ENCODE data around the gene OR4D9. TPM values are rescaled to one million over a fixed set of nuclear protein-coding genes. Genes with fewer than 3 reads are reported as not detected.

OR4D9 gene
- total RNA-seq, 1 experiment from 2014 or later = not detected

DNA sequence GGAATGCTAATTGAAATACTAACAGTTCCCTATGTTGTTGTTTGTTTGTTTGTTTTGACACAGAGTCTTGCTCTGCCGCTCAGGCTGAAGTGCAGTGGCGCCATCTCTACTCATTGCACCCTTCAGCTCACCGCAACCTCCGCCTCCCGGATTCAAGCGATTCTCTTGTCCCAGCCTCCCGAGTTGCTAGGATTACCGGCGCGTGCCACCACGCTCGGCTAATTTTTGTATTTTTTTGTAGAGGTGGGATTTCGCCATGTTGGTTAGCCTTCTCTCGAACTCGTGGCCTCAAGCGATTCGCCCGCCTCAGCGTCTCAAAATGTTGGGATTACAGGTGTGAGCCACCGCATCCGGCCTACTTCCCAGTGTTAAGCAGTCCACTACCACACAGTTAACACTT is 42.0 kb downstream of the OR4D9 start:
- in situ Hi-C loops (cut with HindIII; ENCODE audit: low pct_unique_long_range_greater_than_20kb, low sequenced_read_pairs) = no loop called here
- no TSS peak for BruUV-seq (replicated peaks)
- ChIA-PET POLR2A (no interaction called here), CTCF (no interaction called here)
- Histone ChIP-seq H3K9me3 (ENCODE audit: control insufficient read depth, insufficient read depth, low read depth, low read length) (no peaks in the 10 kb centered on the region), H3K36me3 (ENCODE audit: control insufficient read depth, insufficient read depth, low read length) (no peaks in the 10 kb centered on the region), H3K27ac (ENCODE audit: low read length) (no peak overlapping the region), H3K4me1 (ENCODE audit: control insufficient read depth, insufficient read depth, low read length) (peaks cover 15% of the 10 kb centered on the region), H3K27me3 (ENCODE audit: control insufficient read depth, insufficient read depth, low read length) (no peaks in the 10 kb centered on the region), H3K4me3 (ENCODE audit: low read depth in 2 of 2, low read length in 2 of 2) (no peak overlapping the region)
- TF ChIP-seq POLR2AphosphoS5 (IDR thresholded peaks at IDR 0.05; ENCODE audit: low read depth, low read length) (no peak), TCF7L2 (IDR thresholded peaks at IDR 0.05; ENCODE audit: low read depth, low read length) (no peak)
- DNase-seq (ENCODE audit: low read depth, low spot score) (no peak), ATAC-seq (no peak)
- intact Hi-C loops (cut with micrococcal nuclease; ENCODE audit: unreplicated experiment) = loop anchor here (5.0 to 10.0 kb wide), 2 partner anchors 114 to 221 kb away; partner anchors contain the start of gene PATL1

- ATAC-seq = no peak
- H3K36me3 ChIP-seq (ENCODE audit: control insufficient read depth, insufficient read depth, low read length) = no peaks in the 10 kb centered on the region
- no peak for DNase-seq (ENCODE audit: low read depth, low spot score)
- no TSS peak for BruUV-seq (replicated peaks)
- in situ Hi-C loops (cut with HindIII; ENCODE audit: low pct_unique_long_range_greater_than_20kb, low sequenced_read_pairs) = no loop called here
- H3K4me3 ChIP-seq (ENCODE audit: low read depth in 2 of 2, low read length in 2 of 2) = peak overlapping the region; percentile 65 to 96
- POLR2A ChIA-PET = interaction anchor here (0.5 kb wide), 1 partner anchor 50 kb away, joined by 6 read pairs; no protein-coding TSS in a partner anchor
- CTCF ChIA-PET = interaction anchor here (1.0 kb wide), 1 partner anchor 18 kb away, joined by 3 read pairs; no protein-coding TSS in a partner anchor
- peaks cover 8% of the 10 kb centered on the region; the same call in 1 of the 2 replicates for H3K4me1 ChIP-seq (ENCODE audit: control insufficient read depth, insufficient read depth, low read length)
- no peaks in the 10 kb centered on the region for H3K9me3 ChIP-seq (ENCODE audit: control insufficient read depth, insufficient read depth, low read depth, low read length)
- peak overlapping the region; percentile 77 for H3K27ac ChIP-seq (ENCODE audit: low read length)
- TF ChIP-seq TCF7L2 (IDR thresholded peaks at IDR 0.05; ENCODE audit: low read depth, low read length) = no peak
- no peak for TF ChIP-seq POLR2AphosphoS5 (IDR thresholded peaks at IDR 0.05; ENCODE audit: low read depth, low read length)
- TF ChIP-seq, protein P1, sequence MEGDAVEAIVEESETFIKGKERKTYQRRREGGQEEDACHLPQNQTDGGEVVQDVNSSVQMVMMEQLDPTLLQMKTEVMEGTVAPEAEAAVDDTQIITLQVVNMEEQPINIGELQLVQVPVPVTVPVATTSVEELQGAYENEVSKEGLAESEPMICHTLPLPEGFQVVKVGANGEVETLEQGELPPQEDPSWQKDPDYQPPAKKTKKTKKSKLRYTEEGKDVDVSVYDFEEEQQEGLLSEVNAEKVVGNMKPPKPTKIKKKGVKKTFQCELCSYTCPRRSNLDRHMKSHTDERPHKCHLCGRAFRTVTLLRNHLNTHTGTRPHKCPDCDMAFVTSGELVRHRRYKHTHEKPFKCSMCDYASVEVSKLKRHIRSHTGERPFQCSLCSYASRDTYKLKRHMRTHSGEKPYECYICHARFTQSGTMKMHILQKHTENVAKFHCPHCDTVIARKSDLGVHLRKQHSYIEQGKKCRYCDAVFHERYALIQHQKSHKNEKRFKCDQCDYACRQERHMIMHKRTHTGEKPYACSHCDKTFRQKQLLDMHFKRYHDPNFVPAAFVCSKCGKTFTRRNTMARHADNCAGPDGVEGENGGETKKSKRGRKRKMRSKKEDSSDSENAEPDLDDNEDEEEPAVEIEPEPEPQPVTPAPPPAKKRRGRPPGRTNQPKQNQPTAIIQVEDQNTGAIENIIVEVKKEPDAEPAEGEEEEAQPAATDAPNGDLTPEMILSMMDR (IDR thresholded peaks at IDR 0.05) = no peak
- TF ChIP-seq SIN3A (IDR thresholded peaks at IDR 0.05; ENCODE audit: borderline replicate concordance, insufficient read depth, low read depth, low read length) = no peak
- no peaks in the 10 kb centered on the region for H3K27me3 ChIP-seq (ENCODE audit: control insufficient read depth, insufficient read depth, low read length)
- intact Hi-C loops (cut with micrococcal nuclease; ENCODE audit: unreplicated experiment) = loop anchor here (10.0 kb wide), 1 partner anchor 219 kb away; no protein-coding TSS in a partner anchor
These were observed 44.3 kb downstream of the OR4D9 start for GRCh38 chr11:59555601-59556114.

DNA sequence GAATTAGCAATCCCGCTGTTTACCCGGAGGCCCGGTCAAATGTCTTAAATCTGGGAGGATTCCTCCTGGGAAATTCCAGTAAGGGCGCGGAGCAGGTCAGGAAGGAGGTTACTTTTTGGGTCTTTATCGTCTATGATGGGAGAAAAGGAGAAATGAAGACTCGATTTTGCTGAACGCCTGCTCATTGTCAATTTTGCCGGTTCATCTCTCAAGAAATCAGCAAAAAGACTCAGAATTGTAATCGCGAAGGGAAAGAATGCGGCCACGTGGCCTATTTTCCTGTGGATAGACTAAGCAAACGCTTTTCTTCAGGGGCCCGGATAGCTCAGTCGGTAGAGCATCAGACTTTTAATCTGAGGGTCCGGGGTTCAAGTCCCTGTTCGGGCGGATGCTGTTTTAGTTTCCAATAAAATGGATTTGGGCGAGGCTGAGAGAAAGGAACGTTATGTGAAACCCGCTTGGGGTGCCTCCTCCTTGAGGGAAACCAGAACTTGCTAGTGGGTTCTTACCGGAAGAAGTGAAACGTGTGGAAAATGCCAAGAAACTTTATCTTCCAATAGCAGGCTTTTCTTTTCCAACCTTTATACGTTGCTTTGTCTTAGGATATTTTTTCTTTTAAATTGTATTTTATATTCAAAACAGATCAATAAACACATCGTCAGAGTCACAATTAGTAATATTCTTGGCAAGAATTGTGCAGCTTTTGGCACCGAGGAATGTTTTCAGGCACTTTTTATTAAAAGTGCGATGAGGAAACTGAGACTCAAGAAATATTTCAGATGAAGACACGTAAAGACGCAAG is 45.0 kb downstream of the OR4D9 start:
- Histone ChIP-seq H3K27me3 (ENCODE audit: control insufficient read depth, insufficient read depth, low read length) (no peaks in the 10 kb centered on the region), H3K36me3 (ENCODE audit: control insufficient read depth, insufficient read depth, low read length) (no peaks in the 10 kb centered on the region), H3K27ac (ENCODE audit: low read length) (peak overlapping the region; percentile 81), H3K4me3 (ENCODE audit: low read depth in 2 of 2, low read length in 2 of 2) (peak overlapping the region; percentile 65 to 96), H3K9me3 (ENCODE audit: control insufficient read depth, insufficient read depth, low read depth, low read length) (no peaks in the 10 kb centered on the region), H3K4me1 (ENCODE audit: control insufficient read depth, insufficient read depth, low read length) (peaks cover 8% of the 10 kb centered on the region; the same call in 1 of the 2 replicates)
- TF ChIP-seq POLR2AphosphoS5 (IDR thresholded peaks at IDR 0.05; ENCODE audit: low read depth, low read length) (peak; percentile 53; the same call in 1 of the 2 replicates), TCF7L2 (IDR thresholded peaks at IDR 0.05; ENCODE audit: low read depth, low read length) (no peak), SIN3A (IDR thresholded peaks at IDR 0.05; ENCODE audit: borderline replicate concordance, insufficient read depth, low read depth, low read length) (no peak)
- TF ChIP-seq, protein P1 (IDR thresholded peaks at IDR 0.05) = no peak
- TF ChIP-seq, protein P2, sequence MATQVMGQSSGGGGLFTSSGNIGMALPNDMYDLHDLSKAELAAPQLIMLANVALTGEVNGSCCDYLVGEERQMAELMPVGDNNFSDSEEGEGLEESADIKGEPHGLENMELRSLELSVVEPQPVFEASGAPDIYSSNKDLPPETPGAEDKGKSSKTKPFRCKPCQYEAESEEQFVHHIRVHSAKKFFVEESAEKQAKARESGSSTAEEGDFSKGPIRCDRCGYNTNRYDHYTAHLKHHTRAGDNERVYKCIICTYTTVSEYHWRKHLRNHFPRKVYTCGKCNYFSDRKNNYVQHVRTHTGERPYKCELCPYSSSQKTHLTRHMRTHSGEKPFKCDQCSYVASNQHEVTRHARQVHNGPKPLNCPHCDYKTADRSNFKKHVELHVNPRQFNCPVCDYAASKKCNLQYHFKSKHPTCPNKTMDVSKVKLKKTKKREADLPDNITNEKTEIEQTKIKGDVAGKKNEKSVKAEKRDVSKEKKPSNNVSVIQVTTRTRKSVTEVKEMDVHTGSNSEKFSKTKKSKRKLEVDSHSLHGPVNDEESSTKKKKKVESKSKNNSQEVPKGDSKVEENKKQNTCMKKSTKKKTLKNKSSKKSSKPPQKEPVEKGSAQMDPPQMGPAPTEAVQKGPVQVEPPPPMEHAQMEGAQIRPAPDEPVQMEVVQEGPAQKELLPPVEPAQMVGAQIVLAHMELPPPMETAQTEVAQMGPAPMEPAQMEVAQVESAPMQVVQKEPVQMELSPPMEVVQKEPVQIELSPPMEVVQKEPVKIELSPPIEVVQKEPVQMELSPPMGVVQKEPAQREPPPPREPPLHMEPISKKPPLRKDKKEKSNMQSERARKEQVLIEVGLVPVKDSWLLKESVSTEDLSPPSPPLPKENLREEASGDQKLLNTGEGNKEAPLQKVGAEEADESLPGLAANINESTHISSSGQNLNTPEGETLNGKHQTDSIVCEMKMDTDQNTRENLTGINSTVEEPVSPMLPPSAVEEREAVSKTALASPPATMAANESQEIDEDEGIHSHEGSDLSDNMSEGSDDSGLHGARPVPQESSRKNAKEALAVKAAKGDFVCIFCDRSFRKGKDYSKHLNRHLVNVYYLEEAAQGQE (IDR thresholded peaks at IDR 0.05; ENCODE audit: insufficient read depth in 1 of 2, low read depth in 2 of 2, low read length in 1 of 2) = no peak
- intact Hi-C loops (cut with micrococcal nuclease; ENCODE audit: unreplicated experiment) (loop anchor here (10.0 kb wide), 1 partner anchor 218 kb away; no protein-coding TSS in a partner anchor), in situ Hi-C loops (cut with HindIII; ENCODE audit: low pct_unique_long_range_greater_than_20kb, low sequenced_read_pairs) (no loop called here)
- DNase-seq (ENCODE audit: low read depth, low spot score) (no peak), ATAC-seq (peak; percentile 53)
- CTCF ChIA-PET = interaction anchor here (0.6 to 1.0 kb wide), 2 partner anchors 19 kb away, joined by 3 read pairs; no protein-coding TSS in a partner anchor
- BruUV-seq (replicated peaks) = no TSS peak
- POLR2A ChIA-PET = no interaction called here
